GM12864 (cell line): ENCODE measurements around the gene ANKRD44.
A peak's percentile ranks its signal among the peaks of the same experiment; 100 is the strongest.

ENCODE experiments used
- DNase-seq: peaks from one replicate; pipeline ENCODE4 v3.0.0-alpha.2; 2011; ENCODE audit warnings: low read depth
- H3K4me3 ChIP-seq: 2 replicates; pipeline ENCODE4 v1.5.1; 2011; ENCODE audit warnings: mild to moderate bottlenecking, low read depth, low read length, control low read depth
- CTCF ChIP-seq: IDR thresholded peaks from 2 replicates; pipeline ENCODE4 v1.5.1; 2011; ENCODE audit warnings: low read depth, mild to moderate bottlenecking, moderate library complexity, low read length, control low read depth, inconsistent platforms; ENCODE audit errors: missing control alignments

ANKRD44 gene

DNA sequence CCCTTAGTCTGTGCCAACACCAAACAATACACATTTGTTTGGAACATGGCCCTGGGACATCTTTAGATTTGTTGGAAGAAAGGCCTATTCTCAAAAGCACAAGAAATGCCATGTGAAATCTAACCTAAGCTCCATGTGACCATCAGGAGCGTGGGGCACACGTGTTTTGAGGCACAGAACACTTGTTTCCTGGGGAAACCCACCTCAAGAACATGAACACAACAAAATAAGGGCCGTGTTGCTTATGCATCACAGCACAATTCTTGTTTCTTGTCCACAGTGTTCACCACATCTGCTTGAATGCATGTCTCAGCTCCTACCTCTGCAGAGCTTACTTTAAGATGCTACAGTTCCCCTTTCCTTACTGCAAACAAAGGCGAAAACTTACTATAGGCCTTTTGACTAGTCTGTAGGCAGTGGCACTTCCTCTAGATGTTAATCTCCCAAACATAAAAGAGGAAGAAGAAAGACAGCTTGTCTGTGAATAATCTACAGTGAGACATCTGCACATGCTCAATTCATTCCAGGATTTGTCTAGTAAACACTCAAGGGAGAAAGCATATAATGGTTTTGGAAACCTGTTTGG, 165.0 kb downstream of the ANKRD44 start:
- no peak for TF ChIP-seq CTCF
- H3K4me3 ChIP-seq, result no peak overlapping the region
- peak; percentile 79 for DNase-seq

DNA sequence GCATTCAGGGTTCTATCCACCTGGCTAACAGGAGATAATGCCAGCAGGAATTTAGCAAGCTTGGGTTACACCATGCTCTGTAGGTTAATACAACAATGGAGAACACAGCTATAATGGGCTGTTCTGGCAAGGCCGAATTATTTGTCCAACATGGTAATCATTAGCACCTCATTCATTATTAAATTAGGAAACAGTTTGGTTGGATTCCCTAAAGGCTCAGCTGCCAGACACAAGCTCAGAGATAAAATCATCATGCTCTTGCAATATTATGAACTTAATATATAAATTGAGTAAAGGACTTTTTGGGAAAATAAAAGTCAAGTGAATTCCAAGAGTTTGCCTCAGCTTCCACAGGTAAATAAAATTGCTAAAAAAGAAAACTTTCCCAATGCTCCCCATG, 166.4 kb downstream of the ANKRD44 start:
- H3K4me3 ChIP-seq, result no peak overlapping the region
- TF ChIP-seq CTCF, result no peak
- DNase-seq, result no peak

GRCh38 chr2:197141702-197142473, 168.7 kb downstream of the ANKRD44 start:
- no peak overlapping the region for H3K4me3 ChIP-seq
- no peak for DNase-seq
- no peak for TF ChIP-seq CTCF

- DNase-seq, result no peak
- TF ChIP-seq CTCF, result no peak
These were observed 170.5 kb downstream of the ANKRD44 start for GRCh38 chr2:197140045-197140444.

GRCh38 chr2:197138506-197138905, 172.1 kb downstream of the ANKRD44 start:
- H3K4me3 ChIP-seq, result no peak overlapping the region
- no peak for DNase-seq
- TF ChIP-seq CTCF, result no peak

More at GRCh38 chr2:197140045-197140444, 170.5 kb downstream of the ANKRD44 start:
- H3K4me3 ChIP-seq, result no peak overlapping the region

DNA sequence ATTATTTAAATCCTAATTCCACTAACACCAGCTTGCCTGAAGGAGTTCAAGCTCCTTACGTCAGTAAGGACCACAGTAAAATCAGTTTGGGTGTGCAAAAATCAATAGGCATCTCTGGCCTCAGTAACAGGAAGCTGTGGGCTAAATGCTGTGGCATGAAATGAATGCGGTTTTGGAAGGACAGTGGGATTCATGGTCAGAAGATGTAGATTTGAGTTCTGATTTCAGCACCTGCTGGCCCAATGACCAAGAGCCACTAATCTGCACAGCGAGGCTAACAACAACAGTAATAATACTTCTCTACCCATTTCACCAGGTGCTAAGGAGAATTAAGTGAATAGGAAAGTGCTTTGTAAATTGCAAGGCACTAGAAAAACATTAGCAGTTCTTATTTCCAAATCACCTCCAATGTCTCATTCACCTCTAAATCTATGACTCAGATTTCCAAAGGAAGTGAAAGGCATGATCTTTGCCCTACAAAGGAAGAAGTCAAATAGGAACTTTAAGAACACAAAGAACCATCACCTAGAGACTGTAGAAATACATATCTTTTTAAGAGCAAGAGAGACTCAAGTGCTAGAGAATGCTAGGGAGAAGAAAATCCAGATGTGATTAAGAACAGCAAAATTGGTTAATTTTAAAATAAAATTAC, 172.6 kb downstream of the ANKRD44 start:
- H3K4me3 ChIP-seq, result no peak overlapping the region
- DNase-seq, result no peak
- TF ChIP-seq CTCF, result no peak

DNA sequence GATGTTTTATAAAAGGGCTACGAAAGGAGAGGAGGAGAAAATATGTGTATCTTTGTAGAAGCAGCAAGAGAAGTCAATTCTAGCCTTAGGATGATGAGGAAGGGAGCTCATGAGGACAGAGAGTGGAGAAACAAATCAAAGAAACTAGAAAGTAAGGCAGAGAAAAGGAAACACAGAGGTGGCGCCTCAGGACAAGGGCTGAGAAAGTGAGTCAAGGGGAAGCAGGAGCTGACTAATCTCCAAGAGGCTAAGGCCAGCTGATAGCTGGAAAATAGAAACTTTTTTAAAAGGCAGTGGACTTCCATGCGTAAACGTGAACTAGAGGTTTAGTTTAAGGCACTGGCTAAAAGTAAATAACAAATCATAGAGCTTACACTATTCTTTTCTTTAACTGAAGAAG, 173.3 kb downstream of the ANKRD44 start:
- DNase-seq, result no peak
- no peak for TF ChIP-seq CTCF
- H3K4me3 ChIP-seq, result no peak overlapping the region
